Endothelial cell (in vitro differentiated cells): ENCODE measurements around the gene FAM111A. TPM values are rescaled to one million over a fixed set of nuclear protein-coding genes. Genes with fewer than 3 reads are reported as not detected.

Source experiments
- DNase-seq: peaks from one replicate; pipeline ENCODE4 v3.0.0; 2021; ENCODE audit warnings: low spot score
- H3K27ac Mint-ChIP-seq: one replicate; pipeline ENCODE4 v1.8.0; 2021; ENCODE audit warnings: mixed read lengths, inconsistent platforms; ENCODE audit not compliant: unreplicated experiment
- H3K27me3 Mint-ChIP-seq: one replicate; pipeline ENCODE4 v1.8.0; 2021; ENCODE audit warnings: mild to moderate bottlenecking, moderate library complexity, mixed read lengths, inconsistent platforms; ENCODE audit not compliant: unreplicated experiment
- H3K36me3 Mint-ChIP-seq: one replicate; pipeline ENCODE4 v1.8.0; 2021; ENCODE audit warnings: mild to moderate bottlenecking, low read depth, mixed read lengths, inconsistent platforms; ENCODE audit not compliant: unreplicated experiment
- H3K4me1 Mint-ChIP-seq: one replicate; pipeline ENCODE4 v1.8.0; 2021; ENCODE audit warnings: mild to moderate bottlenecking, mixed read lengths, inconsistent platforms; ENCODE audit not compliant: unreplicated experiment
- H3K4me3 Mint-ChIP-seq: one replicate; pipeline ENCODE4 v1.8.0; 2021; ENCODE audit warnings: mild to moderate bottlenecking, mixed read lengths, inconsistent platforms; ENCODE audit not compliant: unreplicated experiment
- H3K9me3 Mint-ChIP-seq: one replicate; pipeline ENCODE4 v1.8.0; 2021; ENCODE audit warnings: mixed read lengths, inconsistent platforms; ENCODE audit not compliant: unreplicated experiment
- CTCF ChIP-seq: fragments of 200-600 bp; sonication (generic); IDR thresholded peaks from one replicate; pipeline ENCODE4 v1.5.0; 2021; ENCODE audit warnings: antibody characterized with exemption; ENCODE audit not compliant: unreplicated experiment
- total RNA-seq: library from RNA; stranded (reverse); fragmentation: NEBNext Ultra II Directional; extraction: Animal tissue kit (Norgen Biotek cat#: 25700); gene quantifications from one replicate; pipeline ENCODE4 v1.2.1, GENCODE V29; 2021; ENCODE audit not compliant: unreplicated experiment

FAM111A gene
- total RNA-seq, 1 donor from 2014 or later, result 30.8 TPM

DNA sequence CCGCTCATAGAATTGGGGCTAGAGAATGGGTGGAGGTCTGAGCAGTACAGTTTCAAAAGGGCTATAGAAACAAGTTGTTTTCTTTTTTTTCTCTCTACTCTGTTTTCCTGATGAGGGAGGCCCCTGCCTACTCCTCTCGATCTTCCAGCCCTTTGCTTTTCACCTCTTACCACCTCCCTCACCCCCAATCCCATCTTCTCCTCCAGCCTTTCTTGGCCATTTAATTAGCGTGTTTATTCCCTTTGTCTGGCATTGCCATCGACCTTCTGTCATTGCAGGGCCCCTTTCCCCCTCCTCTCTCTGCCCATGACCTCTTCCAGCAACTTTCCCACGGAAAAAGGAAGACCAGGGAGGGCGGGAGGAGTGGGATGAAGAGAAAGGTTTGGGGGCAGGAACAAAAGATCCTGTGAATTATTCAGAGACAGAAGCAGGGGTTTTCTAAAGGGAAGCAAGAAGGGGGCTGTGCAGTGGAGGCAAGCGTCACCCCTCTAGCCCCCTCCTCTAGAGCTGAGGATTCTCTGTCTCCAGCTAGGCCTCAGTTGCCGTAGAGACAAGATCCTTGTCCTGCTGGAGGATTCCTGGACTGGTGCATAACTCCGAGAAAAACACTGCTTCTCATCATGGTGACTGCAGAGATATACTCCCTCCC lies 42.2 kb downstream of the FAM111A start:
- Mint-ChIP-seq H3K4me1 (peaks cover 13% of the 10 kb centered on the region), H3K27me3 (peaks cover 2% of the 10 kb centered on the region), H3K27ac (peak overlapping the region; percentile 65), H3K4me3 (no peak overlapping the region), H3K9me3 (no peaks in the 10 kb centered on the region), H3K36me3 (peaks cover 53% of the 10 kb centered on the region)
- TF ChIP-seq CTCF, result no peak
- no peak for DNase-seq

DNA sequence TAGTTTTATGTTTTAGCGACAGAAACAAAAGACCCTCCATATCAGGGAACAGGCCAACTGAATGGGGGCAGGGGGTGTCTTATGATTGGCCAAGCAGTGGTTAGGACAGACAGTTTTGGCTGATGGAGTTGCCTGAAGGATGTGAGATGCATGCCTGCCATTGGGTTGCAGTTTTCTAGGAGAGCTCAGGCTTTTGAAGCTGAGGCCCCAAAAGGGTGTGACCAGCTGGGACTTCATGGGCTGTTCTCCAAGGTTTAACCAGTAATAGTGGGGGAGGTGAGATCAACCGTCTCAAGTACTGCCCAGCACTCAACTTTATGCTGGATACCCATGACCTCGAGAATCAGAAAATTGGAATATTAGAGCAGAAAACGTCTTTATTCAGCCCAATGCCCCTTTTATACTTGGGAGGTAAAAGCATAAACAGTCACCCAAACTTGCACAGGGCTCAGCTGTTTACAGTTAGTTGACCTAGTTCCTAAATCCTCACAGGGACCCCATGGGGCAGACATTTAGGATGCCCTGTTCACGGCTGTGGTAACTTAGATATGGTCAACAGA lies 42.8 kb downstream of the FAM111A start:
- peaks cover 2% of the 10 kb centered on the region for H3K27me3 Mint-ChIP-seq
- no peak for DNase-seq
- no peak for TF ChIP-seq CTCF
- H3K36me3 Mint-ChIP-seq, result peaks cover 54% of the 10 kb centered on the region
- no peaks in the 10 kb centered on the region for H3K9me3 Mint-ChIP-seq
- H3K4me1 Mint-ChIP-seq, result peaks cover 13% of the 10 kb centered on the region
- H3K4me3 Mint-ChIP-seq, result no peak overlapping the region
- peak overlapping the region; percentile 48 for H3K27ac Mint-ChIP-seq

GRCh38 chr11:59186130-59186594 lies 43.5 kb downstream of the FAM111A start:
- Mint-ChIP-seq H3K4me3 (no peak overlapping the region), H3K9me3 (no peaks in the 10 kb centered on the region), H3K4me1 (peaks cover 13% of the 10 kb centered on the region), H3K36me3 (peaks cover 56% of the 10 kb centered on the region), H3K27me3 (peaks cover 2% of the 10 kb centered on the region), H3K27ac (no peak overlapping the region)
- peak; percentile 53 for DNase-seq
- TF ChIP-seq CTCF, result peak; percentile 83

DNA sequence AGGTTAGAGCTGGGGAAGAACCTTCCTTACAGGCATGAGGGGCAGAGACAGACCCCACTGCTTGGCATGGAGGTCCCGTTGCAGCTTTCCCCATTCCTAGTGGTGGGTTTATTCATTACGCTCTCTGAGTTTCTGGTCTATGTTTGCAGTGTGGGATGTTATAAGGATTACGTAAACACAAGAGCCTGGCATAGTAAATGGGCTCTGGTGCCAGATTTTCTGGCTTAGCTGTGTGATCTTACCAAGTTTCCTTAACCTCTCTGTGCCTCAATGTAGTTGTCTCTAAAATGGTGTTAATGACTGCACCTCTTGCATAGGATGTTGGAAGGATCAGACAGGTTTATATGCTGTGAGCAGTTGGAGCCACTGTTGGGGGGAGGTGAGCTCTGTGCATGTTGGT lies 44.4 kb downstream of the FAM111A start:
- H3K27ac Mint-ChIP-seq, result no peak overlapping the region
- H3K4me3 Mint-ChIP-seq, result peak overlapping the region; percentile 13

More for the DNA sequence above, 44.4 kb downstream of the FAM111A start:
- TF ChIP-seq CTCF, result no peak
- H3K36me3 Mint-ChIP-seq, result peaks cover 56% of the 10 kb centered on the region
- no peak for DNase-seq
- peaks cover 2% of the 10 kb centered on the region for H3K27me3 Mint-ChIP-seq
- no peaks in the 10 kb centered on the region for H3K9me3 Mint-ChIP-seq
- H3K4me1 Mint-ChIP-seq, result peaks cover 13% of the 10 kb centered on the region
